Smooth muscle cell (in vitro differentiated cells): ENCODE data around the gene E2F8. TPM values are rescaled to one million over a fixed set of nuclear protein-coding genes. Genes with fewer than 3 reads are reported as not detected.

Experiments used
- DNase-seq: peaks from one replicate; lab custom pipeline; 2025; ENCODE audit not compliant: unreplicated experiment; lab: John Stamatoyannopoulos, UW
- H2AFZ ChIP-seq: fragments of 200-600 bp; sonication (generic); 2 replicates; pipeline ENCODE4 v1.6.0; 2016; ENCODE audit warnings: antibody characterized with exemption, low read depth, mild to moderate bottlenecking
- H3F3A ChIP-seq: fragments of 200-600 bp; sonication (generic); 2 replicates; pipeline ENCODE4 v1.6.0; 2017; ENCODE audit warnings: antibody characterized with exemption, low read depth
- H3K27ac ChIP-seq: fragments of 200-600 bp; sonication (generic); 2 replicates; pipeline ENCODE4 v1.5.1; 2016; ENCODE audit warnings: low read depth, mild to moderate bottlenecking
- H3K27me3 ChIP-seq: fragments of 200-600 bp; sonication (generic); 2 replicates; pipeline ENCODE4 v1.6.1; 2016; ENCODE audit warnings: low read depth, mild to moderate bottlenecking
- H3K36me3 ChIP-seq: fragments of 200-600 bp; sonication (generic); 2 replicates; pipeline ENCODE4 v1.5.1; 2016; ENCODE audit warnings: low read depth
- H3K4me1 ChIP-seq: fragments of 200-600 bp; sonication (generic); 2 replicates; pipeline ENCODE4 v1.5.1; 2016; ENCODE audit warnings: low read depth
- H3K4me2 ChIP-seq: fragments of 200-600 bp; sonication (generic); 2 replicates; pipeline ENCODE4 v1.6.0; 2016; ENCODE audit warnings: mild to moderate bottlenecking
- H3K4me3 ChIP-seq: fragments of 200-600 bp; sonication (generic); 2 replicates; pipeline ENCODE4 v1.5.1; 2016; ENCODE audit warnings: mild to moderate bottlenecking
- H3K79me2 ChIP-seq: fragments of 200-600 bp; sonication (generic); 2 replicates; pipeline ENCODE4 v1.6.0; 2016; ENCODE audit warnings: low read depth, mild to moderate bottlenecking
- H3K9ac ChIP-seq: fragments of 200-600 bp; sonication (generic); 2 replicates; pipeline ENCODE4 v1.6.0; 2016; ENCODE audit warnings: low read depth
- H3K9me3 ChIP-seq: fragments of 200-600 bp; sonication (generic); replicated peaks from 2 replicates; pipeline ENCODE4 v1.5.1; 2016; ENCODE audit warnings: low read depth
- H4K20me1 ChIP-seq: fragments of 200-600 bp; sonication (generic); 2 replicates; pipeline ENCODE4 v1.6.0; 2016; ENCODE audit warnings: low read depth
- WGBS: methylation state at CpG from one replicate; pipeline ENCODE4 v1.1.7; 2016; ENCODE audit warnings: low lambda C conversion rate; 5-methylcytosine and 5-hydroxymethylcytosine counted together
- polyA plus RNA-seq: library from polyadenylated mRNA; unstranded; fragments of >200 nt; fragmentation: Nextera tagmentation; extraction: Ambion mirVana; gene quantifications from 2 replicates; pipeline ENCODE4 v1.2.1, GENCODE V29; 2016
- total RNA-seq: library from RNA; depleted of rRNA; stranded (reverse); fragments of >200 nt; gene quantifications from 2 replicates; pipeline ENCODE4 v1.2.3, GENCODE V29; 2014
- TF ChIP-seq, protein P1 (sequence below): fragments of 200-600 bp; sonication (generic); IDR thresholded peaks from 2 replicates; pipeline ENCODE4 v1.5.1; 2017; ENCODE audit warnings: borderline replicate concordance, mild to moderate bottlenecking, antibody characterized with exemption; ENCODE audit not compliant: insufficient read depth, poor library complexity, severe bottlenecking

Gene E2F8
- total and polyA plus RNA-seq, 2 experiments from 2014 or later, result 1.5 to 1.6 TPM

DNA sequence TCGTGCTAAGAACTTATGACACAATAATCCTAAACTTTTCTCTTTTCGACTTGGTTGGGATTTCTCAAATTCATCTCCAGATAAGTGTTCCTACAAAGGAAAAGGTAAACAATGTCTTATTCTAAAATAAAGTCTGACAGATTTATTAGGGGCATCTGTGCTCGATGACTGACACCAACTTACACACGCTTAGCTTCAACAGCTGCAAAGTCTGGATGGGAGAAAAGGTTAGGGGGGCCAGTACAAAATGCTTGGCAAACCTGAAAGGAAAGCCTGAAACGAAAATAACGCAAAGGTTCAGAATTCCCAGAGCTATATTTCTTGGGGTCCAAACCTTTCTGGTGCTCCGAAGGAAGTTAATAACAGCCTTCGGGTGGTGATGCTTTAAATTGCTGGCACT lies 3.4 kb downstream of the E2F8 start:
- Histone ChIP-seq H3K27me3 (peaks cover 11% of the 10 kb centered on the region), H2AFZ (no peak overlapping the region), H3K4me1 (peaks cover 17% of the 10 kb centered on the region), H3K9ac (no peak overlapping the region), H3K4me3 (no peak overlapping the region), H3K4me2 (no peak overlapping the region), H3K79me2 (no peaks in the 10 kb centered on the region), H4K20me1 (no peaks in the 10 kb centered on the region), H3K9me3 (no peaks in the 10 kb centered on the region), H3K36me3 (no peaks in the 10 kb centered on the region), H3F3A (no peaks in the 10 kb centered on the region), H3K27ac (no peak overlapping the region)
- 80% methylated on average over 8 of the region's 8 CpGs for WGBS
- TF ChIP-seq, protein P1, sequence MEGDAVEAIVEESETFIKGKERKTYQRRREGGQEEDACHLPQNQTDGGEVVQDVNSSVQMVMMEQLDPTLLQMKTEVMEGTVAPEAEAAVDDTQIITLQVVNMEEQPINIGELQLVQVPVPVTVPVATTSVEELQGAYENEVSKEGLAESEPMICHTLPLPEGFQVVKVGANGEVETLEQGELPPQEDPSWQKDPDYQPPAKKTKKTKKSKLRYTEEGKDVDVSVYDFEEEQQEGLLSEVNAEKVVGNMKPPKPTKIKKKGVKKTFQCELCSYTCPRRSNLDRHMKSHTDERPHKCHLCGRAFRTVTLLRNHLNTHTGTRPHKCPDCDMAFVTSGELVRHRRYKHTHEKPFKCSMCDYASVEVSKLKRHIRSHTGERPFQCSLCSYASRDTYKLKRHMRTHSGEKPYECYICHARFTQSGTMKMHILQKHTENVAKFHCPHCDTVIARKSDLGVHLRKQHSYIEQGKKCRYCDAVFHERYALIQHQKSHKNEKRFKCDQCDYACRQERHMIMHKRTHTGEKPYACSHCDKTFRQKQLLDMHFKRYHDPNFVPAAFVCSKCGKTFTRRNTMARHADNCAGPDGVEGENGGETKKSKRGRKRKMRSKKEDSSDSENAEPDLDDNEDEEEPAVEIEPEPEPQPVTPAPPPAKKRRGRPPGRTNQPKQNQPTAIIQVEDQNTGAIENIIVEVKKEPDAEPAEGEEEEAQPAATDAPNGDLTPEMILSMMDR, result no peak
- no peak for DNase-seq

DNA sequence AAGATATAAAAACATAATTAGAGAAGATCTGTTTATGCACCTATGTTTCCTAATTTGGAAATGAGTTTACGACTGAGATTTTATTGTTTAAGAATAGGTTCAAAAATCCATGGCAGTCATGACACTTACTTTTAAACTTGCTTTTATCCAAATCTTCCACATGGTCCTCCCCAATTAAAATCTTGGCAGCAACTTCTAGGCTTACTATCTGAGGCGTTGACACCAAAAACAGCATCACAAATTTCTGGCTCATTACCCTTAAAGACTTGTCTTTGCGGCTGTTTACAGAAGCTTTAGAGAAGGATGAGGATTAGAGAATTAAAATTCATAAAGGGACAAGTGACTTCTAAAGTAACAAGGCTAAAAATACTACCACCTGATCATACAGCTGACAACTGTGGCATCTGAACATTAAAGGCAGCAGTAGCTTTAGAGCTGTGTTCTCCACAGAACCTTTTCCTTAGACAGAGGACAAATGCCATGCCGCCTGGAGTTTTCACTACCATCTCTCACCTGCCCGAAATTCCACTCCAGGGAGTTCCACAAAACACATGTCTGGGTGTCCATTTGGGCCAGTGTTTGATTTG lies 6.4 kb downstream of the E2F8 start:
- Histone ChIP-seq H3K27ac (no peak overlapping the region), H3K4me2 (no peak overlapping the region), H2AFZ (no peak overlapping the region), H3F3A (no peaks in the 10 kb centered on the region), H4K20me1 (no peaks in the 10 kb centered on the region), H3K4me3 (no peak overlapping the region), H3K4me1 (peaks cover under 1% of the 10 kb centered on the region), H3K36me3 (no peaks in the 10 kb centered on the region), H3K9me3 (no peaks in the 10 kb centered on the region), H3K79me2 (no peaks in the 10 kb centered on the region), H3K9ac (no peak overlapping the region), H3K27me3 (no peaks in the 10 kb centered on the region)
- TF ChIP-seq, protein P1, result no peak
- DNase-seq, result no peak
- 96% methylated on average over 5 of the region's 5 CpGs for WGBS

DNA sequence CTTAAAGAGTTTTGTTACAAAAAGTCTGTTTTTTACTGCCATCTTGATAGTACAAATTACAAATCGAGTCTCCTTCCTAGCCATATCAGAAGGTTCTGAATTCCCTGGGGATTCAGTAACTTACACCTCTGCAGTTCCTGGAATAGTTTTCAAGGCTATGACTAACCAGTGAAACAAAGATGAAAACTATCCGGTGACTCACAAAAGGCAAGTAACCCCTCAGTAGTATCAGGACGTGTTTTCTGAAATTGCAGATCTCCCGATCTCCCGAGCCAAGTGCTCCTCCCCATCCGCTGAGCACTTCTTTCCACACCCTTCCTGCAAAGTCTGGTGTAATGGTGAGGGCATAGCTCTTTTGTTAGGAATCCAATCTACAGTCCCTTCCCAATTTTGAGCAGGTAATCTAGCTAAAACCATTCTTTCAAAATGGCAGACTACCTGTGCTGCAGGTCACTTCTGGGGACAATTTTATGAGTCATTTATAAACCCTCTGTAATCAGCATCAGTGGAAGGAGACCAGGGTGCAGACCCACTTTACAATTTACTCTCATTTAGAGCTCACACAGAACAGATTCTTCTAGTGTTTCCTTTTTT lies 7.7 kb downstream of the E2F8 start:
- Histone ChIP-seq H3K27ac (peak overlapping the region; percentile 62), H4K20me1 (no peaks in the 10 kb centered on the region), H3F3A (no peaks in the 10 kb centered on the region), H3K4me3 (no peak overlapping the region), H3K9me3 (no peaks in the 10 kb centered on the region), H3K27me3 (no peaks in the 10 kb centered on the region), H3K4me2 (peak overlapping the region; percentile 10), H2AFZ (peak overlapping the region; percentile 54), H3K79me2 (no peaks in the 10 kb centered on the region), H3K9ac (no peak overlapping the region), H3K4me1 (no peaks in the 10 kb centered on the region), H3K36me3 (no peaks in the 10 kb centered on the region)
- 43% methylated on average over 6 of the region's 6 CpGs for WGBS
- TF ChIP-seq, protein P1, result no peak
- no peak for DNase-seq

DNA sequence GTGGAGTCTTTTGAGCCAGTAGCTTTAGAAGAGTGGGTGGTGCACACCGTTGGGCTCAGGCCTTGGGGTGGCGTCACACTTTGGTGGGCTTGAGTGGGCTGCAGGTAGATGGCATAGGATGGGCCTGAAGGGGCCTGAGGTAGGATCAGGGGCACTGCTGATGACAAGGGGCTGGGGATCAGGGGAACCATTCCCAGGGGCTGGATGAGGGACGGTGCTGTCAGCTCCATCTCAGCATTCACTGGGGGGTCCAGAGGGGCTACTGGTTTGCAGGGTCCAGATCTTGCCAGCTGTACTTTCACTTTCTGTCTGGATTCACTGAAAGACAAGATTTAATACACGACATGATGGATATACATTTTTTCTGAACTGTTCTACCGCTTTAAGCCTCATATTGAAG lies 11.1 kb downstream of the E2F8 start:
- TF ChIP-seq, protein P1, result no peak
- Histone ChIP-seq H3K79me2 (no peaks in the 10 kb centered on the region), H3K9ac (no peak overlapping the region), H3K27me3 (no peaks in the 10 kb centered on the region), H4K20me1 (no peaks in the 10 kb centered on the region), H3K36me3 (no peaks in the 10 kb centered on the region), H3K4me3 (no peak overlapping the region), H3K9me3 (no peaks in the 10 kb centered on the region), H3K4me1 (no peaks in the 10 kb centered on the region), H2AFZ (no peak overlapping the region), H3K4me2 (no peak overlapping the region), H3K27ac (peak overlapping the region; percentile 30), H3F3A (no peaks in the 10 kb centered on the region)
- no peak for DNase-seq
- 98% methylated on average over 5 of the region's 5 CpGs for WGBS
